GM12801 (cell line): Measurements from ENCODE around the gene NEAT1.

ENCODE experiments used
- TF ChIP-seq, protein P1 (sequence below): IDR thresholded peaks from one replicate; pipeline ENCODE4 v1.5.1; 2011; ENCODE audit warnings: control low read depth; ENCODE audit not compliant: insufficient read length; ENCODE audit errors: extremely low read depth

NEAT1 gene

DNA sequence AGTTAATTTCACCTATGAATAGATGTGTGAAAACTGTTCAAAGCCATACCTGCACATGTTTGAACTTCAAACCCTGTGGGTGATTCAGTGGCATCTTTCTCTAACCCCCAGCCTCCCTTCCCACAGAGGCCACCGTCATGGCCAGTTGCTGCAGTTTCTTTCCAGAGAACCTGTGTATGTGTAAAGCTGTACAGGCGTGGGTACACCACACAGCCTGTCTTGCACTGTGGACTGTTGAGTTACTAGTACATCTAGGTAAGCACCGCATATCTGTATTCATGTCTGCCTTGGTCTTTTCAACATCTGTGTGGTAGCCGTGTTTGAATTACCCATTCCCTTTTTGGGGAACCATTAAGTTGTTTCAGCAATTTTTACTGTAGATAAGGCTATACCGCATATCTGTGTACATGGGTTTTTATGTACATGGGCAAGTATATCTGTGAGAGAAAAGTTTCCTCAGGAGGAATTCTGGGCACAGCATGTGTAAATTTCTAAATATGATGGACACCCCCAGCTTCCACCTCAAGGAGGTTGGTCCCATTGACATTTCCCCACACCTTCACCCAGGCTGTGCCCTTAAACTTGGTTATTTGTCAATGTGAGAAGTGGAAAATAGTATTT lies 13.9 kb downstream of the NEAT1 start:
- TF ChIP-seq, protein P1, sequence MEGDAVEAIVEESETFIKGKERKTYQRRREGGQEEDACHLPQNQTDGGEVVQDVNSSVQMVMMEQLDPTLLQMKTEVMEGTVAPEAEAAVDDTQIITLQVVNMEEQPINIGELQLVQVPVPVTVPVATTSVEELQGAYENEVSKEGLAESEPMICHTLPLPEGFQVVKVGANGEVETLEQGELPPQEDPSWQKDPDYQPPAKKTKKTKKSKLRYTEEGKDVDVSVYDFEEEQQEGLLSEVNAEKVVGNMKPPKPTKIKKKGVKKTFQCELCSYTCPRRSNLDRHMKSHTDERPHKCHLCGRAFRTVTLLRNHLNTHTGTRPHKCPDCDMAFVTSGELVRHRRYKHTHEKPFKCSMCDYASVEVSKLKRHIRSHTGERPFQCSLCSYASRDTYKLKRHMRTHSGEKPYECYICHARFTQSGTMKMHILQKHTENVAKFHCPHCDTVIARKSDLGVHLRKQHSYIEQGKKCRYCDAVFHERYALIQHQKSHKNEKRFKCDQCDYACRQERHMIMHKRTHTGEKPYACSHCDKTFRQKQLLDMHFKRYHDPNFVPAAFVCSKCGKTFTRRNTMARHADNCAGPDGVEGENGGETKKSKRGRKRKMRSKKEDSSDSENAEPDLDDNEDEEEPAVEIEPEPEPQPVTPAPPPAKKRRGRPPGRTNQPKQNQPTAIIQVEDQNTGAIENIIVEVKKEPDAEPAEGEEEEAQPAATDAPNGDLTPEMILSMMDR = no peak

DNA sequence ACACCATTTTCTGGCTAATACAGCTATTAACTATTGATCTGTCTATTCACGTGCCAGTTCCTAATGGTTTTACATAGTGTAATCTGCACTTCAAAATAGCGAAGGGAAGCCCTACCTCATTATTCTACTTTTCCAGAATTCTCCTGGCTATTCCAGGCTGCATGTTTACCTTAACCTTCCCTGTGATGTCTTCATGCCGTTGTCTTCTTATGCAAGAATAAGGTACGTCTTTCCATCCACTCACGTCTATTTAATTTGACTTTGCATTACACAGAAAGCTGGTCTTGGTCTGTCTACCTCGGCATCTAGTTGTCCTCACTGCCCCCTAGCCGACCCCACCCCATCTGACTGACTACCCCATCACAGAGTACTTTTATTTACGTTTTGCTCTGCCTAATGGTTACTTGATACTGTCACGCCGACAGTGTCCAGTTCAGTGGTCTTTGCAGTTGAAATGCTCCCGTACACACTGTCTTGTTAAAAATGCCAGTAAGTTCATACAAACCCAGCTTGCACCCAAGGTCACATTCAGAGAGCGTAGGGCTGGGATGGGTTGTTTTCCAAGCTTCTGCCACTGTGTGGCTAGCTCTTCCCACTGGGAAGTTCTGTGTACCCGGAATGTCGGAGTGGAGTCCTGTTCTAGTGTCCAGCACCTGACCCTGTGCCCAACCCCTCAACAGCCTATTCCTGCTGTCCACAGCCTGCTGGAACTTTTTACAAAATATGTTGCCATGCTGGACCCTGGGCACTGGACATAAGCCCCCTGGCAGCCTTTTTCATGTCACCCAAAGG lies 15.0 kb downstream of the NEAT1 start:
- TF ChIP-seq, protein P1 = no peak

DNA sequence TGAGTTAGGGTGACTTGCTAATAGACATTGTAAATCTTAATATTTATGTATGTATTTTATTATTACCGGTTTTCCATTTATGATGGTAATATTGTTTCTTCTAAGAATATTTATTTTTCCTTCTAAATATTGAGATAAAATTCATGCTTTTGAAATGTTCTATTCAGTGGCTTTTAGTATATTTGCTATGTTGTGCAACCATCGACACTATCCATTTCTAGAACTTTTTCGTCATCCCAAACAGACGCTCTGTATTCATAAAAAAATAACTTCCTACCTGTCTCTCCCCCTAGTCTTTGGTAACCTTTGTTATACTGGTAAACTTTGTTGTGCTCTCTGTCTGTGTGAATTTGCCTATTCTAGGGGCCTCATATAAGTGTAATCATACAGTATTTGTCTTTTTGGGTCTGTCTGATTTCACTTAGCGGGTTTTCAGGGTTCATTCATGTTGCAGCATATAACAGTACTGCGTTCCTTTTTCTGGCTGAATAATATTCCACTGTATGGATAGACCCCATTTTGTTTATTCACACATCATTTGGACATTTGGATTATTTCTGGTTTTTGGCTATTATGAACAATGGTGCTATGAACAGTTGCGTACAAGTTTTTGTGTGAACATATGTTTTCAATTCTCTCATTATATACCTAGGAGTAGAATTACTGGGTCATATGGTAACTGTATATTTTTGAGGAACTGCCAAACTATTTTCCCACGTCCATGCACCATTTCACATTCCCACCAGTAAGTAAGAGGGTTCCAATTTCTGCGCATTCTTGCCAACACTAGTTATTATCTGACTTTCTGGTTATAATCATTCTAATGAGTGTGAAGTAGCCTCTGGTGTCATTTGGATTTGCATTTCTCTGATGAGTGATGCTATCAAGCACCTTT lies 15.9 kb downstream of the NEAT1 start:
- TF ChIP-seq, protein P1 = no peak

DNA sequence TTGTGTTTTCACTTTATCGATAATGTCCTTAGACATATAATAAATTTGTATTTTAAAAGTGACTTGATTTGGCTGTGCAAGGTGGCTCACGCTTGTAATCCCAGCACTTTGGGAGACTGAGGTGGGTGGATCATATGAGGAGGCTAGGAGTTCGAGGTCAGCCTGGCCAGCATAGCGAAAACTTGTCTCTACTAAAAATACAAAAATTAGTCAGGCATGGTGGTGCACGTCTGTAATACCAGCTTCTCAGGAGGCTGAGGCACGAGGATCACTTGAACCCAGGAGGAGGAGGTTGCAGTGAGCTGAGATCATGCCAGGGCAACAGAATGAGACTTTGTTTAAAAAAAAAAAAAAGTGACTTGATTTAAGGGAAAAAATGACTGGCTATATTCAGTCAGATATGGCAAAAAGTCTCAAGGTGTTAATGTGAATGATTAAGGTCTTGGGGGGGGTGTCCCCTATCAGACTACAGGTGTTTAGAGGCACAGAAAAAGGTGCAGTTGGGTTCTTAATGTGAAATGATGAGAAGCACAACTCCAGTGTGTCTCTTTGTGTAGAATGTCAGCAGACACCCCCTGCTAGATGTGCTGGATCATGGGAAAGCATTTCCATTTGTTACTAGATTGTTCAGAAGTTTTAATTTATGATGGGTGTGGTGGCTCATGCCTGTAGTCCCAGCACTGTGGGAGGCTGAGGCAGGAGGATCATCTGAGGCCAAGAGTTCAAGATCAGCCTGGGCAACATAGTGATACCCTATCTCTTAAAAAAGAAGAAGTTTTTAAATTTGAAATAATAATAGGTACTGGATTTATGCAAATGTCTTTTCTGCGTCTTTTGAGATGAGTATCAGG lies 17.0 kb downstream of the NEAT1 start:
- TF ChIP-seq, protein P1 = no peak

DNA sequence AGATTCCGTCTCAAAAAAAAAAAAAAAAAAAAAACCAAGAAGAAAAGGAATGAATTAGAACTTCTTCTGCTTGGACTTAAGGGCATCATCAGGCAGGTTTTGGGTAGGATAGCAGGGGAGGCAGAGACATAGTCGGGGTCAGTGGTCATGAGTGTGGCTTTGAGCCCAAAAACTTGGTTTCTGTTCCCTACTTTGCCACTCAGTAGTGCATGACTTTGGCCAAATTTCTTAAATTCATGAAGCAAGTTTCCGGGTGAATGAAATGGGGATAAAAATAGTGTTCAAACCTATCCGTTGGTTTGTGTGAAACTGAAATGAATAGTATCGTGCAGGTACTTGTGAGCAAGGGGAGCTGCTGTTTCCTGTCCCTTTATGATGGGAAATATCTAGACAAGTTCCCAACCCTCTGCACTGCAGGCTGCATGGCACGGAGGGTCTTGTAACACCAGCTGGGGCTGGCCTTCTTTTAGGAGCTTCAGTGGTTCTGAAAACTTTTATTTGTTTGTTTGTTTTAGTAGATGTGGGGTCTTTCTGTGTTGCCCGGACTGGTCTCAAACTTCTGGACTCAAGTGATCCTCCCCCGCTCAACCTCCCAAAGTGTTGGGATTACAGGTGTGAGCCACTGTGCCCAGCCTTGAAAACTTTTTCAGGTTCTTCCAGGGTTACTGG lies 18.4 kb downstream of the NEAT1 start:
- TF ChIP-seq, protein P1 = no peak

DNA sequence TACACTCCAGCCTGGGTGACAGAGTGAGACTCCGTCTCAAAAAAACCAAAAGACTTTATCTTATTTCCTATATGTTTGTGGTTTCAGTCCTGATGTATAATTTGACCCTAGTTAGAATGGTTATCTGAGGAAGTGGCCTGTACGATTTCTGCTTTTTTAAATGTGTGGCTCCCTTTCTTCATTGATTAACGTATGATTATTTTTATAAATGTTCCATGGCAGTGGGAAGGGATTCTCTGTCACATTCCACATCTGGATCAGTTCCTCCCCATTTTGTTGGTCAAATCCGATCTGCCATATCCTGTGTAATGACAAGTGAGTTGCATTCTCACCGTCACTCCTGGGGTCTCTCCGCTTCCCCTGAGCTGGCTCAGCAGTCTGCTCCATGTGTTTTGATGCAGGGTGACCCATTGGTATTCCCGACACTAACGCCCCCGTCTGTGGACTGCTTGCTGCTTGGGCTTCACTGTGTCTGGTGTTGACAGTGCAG lies 20.3 kb downstream of the NEAT1 start:
- TF ChIP-seq, protein P1 = no peak
